Bone marrow (tissue), 2 donors: ENCODE results near the gene GPR89A.
"Not testable (repeated sequence)": the region's sequence is repeated elsewhere in the genome, so short reads cannot be mapped to it uniquely, and the experiment has no call there.

Experiments used
- DNase-seq, 2 donors: peaks; one replicate each; lab custom pipeline; 2025; lab: John Stamatoyannopoulos, UW

The GPR89A gene

DNA sequence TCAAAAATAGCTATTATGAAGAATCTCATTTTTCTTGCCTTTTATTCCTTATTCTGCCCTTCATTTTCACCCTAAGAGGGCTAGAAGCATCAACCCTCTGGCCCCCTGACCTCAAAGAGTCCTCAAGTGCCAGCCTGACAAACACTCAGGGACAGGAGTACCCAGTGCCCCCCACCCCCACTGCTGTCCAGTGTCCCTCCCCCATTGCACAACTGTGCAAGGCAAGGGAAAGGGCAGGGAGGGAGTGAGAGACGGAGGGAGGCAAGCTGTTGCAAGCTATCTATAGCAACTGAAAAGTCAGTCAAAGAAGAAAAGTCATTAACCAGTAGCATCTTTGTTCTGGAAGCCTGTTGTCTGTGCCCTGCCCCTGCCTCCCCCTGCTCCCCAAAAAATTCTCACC lies 78.3 kb downstream of the GPR89A start:
- not testable (repeated sequence) for DNase-seq

DNA sequence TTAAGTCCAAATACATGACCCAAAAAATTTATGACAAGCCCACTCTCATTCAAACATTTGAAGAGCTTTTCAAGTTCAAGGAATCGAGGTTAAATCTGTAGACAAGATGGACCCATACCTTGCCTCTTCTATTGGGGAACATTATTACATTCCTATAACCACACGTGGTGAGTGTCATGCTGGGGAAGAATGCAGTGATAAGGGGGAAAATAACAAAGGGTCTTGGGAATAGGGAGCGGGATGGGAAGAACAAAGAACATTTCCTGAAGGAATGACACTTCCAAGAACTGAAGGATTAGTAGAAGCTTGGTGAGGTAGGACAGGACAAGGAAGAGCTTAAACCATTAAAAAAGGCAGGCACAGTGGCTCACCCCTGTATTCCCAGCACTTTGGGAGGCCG lies 80.5 kb downstream of the GPR89A start:
- no peak for DNase-seq

DNA sequence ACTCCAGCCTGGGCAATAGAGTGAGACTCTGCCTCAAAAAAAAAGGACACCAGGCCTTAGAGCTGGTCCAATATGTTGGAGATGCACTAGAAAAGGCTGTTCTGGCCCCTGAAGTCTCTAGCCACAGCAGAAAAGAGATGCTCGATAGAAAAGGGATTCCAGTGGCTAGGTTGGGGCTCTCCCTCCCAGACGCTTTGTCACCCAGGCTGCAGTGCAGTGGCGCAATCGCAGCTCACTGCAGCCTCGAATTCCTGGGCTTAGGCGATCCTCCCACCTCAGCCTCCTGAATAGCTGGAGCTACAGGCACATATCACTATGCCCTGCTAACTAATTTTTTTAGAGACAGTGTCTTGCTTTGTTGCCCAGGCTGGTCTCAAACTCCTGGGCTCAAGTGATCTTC lies 81.1 kb downstream of the GPR89A start:
- no peak for DNase-seq

DNA sequence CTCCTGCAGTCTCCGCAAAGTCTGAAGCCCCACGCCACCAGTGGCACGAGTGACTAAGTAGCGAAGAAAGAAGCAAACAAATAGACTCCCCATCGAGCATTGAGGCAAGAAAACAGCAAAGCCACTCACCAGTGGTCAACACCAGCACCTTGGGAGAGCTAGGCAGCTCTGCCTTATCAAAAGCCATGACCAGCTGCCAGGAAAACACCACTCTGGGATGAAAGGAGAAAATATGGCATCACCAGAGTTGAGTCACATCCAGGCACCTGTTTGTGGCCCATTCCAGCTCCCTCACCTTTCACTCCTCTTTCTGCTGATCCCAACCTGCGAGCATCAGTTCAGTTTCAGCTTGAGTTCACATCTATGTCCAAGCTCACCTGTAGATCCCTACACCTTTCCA lies 82.1 kb downstream of the GPR89A start:
- DNase-seq: no peak

DNA sequence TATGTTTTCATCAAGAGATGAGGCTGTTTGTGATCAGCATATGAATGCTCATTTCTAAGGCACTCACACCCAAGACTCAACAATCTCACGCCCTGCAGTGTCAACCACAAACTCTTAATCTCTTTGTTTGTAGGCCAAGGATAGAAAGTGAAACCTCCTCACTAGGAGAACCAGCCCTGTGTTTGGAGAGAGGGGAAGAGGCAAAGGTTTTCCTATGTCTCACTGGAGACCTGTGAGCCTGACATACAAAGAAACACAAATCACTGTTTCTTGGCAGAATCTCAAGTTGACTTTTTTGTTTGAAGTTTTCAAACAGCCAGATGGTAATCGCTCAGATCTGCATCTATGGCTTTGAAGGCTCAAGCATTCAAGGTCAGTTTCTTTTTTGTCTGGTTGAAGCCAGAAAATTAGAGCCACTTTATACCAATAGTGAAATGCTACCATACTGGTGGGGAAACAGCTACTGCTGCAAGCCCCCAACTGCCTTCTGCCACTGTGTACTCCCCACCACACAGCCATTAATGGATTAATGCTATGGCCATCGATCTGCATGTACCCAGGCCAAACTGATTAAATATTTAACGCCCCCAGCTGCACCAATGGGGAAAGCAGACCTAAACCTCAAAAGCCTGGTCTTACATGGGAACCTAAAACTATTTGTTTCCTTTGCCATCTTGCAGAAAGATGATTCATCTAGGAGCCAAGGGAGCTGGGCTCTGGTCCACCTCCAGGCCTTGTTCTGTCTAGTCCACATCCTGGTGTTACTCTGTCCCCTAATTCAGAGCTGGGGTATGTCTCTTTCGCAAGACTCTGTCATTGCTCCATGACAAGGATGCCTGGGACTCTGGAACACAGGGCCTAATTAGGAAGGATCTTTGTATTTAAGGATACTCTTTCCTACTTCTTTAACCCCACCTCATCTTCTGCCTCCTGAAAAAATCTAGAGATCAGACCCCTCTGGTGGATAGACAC lies 83.1 kb downstream of the GPR89A start:
- DNase-seq: peak in 1 of 2 donors; percentile 58

DNA sequence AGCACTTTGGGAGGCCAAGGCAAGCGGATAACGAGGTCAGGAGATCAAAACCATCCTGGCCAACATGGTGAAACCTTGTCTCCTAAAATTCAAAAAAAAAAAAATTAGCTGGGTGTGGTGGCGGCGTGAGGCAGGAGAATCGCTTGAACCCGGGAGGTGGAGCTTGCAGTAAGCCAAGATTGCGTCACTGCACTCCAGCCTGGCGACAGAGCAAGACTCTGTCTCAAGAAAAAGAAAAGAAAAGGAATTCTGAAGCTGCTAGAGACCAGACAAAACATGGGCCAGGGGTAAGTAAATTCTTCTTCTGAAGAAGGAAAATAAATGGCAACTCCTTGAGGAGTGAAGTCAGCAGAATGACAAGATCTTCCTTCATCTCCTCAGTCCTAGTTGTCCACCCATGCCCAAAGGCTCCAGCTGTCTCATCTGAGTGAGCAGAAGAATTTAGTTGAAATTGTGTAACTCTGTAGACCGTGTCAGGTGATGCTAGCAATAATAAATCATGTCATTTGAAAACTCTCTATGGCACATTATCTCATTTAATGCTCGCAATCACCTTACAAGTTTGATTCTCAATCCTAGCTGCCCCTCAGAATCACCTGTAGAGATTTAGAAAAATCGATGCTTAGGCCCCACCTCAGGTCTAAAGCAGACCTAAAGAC lies 85.1 kb downstream of the GPR89A start:
- DNase-seq: no peak

DNA sequence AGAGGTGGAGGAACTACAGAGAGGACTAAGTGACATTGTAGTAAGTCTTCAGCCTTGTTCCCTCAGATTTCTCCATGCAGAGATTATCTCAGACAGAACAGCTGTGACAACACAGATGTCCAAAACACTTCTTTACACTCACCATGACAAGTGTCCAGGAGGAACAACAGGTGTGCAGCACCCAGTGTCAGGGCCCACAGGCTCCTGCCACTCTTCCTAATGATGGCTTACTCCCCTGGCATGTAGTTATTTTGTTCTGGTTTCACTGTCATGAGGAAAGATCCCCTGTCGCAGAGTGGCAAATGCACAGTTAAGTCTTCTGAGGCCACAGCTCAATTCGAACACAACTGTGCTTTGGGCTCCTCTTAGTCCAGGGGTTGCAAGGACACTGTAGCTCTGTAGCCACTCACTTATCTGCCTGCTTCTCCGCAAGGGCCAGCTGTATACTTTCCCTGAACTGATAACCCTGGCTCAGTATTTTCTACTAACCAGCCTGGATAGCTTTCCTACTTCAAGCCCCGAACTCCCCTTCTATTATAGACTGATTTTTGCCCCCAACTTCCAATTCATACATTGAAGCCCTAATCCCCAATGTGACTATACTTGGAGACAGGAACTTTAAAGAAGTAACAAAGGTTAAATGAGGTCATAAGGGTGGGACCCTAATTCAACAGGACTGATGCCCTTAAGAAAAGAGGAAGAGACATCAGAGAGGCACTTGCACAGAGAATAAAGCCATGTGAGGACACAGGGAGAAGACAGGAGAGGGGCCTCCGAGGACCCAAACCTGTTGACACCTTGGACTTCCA lies 88.2 kb downstream of the GPR89A start:
- peak in 1 of 2 donors; percentile 5 for DNase-seq

DNA sequence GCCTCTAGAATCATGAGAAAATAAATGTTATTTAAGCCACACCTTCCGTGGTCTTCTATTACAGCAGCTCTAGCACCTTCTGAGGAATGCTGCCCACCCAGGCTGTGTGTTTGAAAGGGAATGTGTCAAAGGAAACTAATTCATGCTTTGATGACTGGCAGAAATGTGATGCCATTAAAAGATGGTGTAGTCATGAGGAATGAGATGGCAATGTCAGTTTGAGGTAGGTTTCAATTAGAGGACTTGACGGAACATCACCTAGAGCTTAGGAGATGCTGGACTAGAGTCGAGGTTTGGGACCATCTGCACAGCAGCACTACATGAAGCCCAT lies 88.8 kb downstream of the GPR89A start:
- DNase-seq: no peak

DNA sequence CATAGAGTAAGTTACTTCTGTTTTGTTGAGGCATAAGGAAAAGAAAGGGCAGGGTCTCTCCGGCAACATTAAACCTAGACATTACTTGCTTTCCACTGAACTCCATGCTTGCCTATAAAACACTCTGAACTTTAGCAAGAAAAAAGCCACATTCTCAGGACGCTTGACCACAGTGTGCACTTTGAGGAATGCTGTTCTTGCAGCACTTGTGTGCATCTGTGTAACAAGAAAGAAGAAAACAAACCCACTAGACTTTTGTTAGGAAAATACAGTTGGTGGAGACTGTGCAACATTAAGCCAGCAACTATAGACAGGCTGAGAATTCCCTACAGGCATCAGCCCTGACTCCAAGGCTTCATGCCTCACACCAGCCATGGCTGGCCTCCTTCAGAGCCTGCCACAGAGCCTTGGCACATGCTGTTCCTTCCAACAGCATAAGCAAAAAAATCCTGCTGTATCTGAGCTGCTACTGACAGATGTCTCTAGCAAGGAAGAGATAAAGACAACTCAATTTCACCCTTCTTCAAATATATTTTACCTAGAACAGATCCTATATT lies 93.6 kb downstream of the GPR89A start:
- no peak for DNase-seq

DNA sequence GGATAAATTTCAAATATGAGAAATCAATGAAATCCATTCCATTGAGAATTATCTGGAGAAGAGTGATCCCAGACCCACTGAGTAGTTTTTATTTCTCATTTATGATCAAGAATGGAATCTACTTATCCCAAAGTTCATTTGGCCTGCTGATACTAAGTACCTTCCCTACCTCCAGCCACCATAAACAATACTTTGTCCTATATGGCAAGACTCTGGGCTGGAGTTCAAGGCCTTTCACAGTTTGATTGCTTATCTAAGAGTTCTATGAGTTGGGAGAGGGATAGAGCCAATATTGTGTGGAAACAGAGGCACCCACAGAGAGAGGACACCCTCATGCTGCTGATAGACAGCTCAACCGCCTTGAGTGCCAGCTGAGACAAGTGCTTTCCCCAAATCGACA lies 94.3 kb downstream of the GPR89A start:
- no peak for DNase-seq

DNA sequence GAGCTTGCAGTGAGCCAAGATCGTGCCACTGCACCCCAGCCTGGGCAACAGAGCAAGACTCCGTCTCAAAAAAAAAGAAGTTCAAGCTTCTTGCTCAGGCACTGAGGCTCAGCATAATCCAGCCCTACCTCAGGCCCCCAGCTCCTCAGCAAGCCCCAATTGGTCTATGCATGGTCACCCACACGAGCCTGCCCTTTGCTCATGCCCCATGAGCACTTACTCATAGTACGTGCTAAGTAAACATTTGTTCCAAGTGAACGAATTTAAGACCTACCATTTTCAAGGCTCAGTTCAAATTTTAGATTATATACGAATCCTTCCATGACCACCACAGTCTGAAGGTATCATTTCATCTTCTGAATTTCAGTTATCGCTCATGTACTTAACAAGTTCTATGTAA lies 95.0 kb downstream of the GPR89A start:
- no peak for DNase-seq

DNA sequence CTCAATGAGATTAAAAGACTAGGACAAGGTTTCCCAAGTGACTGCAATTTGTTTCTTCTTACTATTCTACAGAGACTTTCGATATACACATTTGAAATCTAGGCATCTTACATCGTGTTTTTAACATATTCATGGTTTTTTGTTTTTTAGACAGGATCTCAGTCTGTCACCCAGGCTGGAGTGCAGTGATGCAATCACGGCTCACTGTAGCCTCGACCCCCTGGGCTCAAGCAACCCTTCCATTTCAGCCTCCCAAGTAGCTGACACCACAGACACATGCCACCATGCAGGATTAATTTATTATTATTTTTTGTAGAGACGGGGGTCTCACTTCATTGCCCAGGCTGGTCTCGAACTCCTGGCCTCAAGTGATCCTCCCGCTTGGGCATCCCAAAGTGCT lies 97.8 kb downstream of the GPR89A start:
- DNase-seq: no peak

DNA sequence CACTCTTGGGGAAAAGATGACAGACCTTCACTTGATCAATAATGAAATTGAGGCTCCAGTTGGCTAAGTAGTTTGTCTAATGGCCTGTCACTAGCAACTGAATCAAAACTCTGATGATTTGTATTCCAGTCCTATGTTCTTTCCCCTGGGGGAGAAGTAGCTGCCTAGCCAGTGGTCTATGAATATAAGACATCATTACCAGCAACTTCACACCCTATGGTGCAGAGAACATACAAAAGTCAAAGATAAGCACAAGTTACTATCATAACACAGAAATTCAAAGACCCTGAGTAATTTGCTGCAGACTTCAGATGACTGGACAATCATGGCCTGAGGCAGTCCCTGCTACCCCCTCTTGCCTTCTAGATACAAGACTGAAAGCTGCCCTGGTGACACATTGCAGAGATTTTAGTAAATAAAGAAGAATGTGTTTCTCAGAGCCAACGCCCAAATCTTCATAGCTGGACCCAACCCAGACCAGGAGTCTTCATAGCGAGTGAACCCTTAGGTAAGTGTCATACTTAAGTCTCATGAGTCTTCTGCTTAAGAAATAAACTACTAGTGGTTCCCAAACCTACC lies 98.4 kb downstream of the GPR89A start:
- no peak for DNase-seq

DNA sequence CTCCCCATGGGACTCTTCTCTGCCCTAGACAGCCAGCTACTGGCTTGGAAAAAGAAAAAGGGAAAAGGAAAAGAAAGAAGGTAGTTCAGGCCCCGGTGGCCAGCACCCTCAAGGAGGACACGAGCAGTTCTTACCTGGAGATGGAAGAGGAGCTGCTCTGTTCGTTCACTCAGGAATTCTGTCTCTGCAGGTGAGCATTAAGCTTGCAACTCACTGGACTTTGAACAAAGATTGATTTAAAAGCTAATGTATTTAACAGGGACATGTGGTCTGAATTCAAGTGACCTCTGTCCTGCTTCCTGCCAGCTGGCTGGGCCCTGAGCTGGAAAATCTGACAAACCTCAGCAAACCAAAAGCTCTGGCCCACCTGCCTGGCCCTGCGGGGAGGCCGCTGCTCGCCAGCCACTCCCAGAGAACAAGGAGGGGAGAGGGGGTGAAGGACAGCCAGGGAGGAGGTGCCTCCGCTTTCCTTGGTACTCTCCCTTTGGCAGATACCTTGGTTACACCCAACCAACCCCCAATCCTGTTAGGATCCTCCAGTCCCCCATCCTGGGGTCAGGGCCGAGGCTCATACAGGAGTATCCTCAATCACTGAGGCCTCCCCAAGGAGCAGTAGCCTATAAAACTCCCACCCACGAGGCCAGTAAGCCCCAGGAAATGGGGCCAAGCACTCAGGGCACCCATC lies 99.5 kb downstream of the GPR89A start, which contains the start of gene PDZK1:
TSS of gene PDZK1 (minus strand) at position 186 of the 685 bp plus-strand sequence. CDS start 19,347 bp downstream, outside the sequence.
- no peak for DNase-seq

DNA sequence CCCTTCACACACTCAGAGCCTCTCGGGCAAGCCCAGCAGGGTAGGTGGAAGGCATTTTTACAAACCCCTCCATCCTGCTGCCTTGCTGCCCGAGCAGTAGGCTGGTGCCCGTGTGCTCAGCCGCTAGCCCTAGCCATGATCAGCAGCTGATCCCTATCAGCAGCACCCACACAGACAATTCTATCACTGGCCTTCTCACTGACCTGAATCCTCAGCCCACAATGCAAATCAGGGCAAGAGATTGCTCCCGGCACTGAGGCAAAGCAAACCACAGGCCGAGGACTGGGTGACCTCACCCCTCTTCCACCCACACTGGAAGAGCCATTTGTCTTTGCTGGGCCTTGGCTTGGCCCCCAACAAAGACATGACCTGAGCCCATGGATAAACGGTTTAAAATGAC lies 100.3 kb downstream of the GPR89A start:
- DNase-seq: no peak

DNA sequence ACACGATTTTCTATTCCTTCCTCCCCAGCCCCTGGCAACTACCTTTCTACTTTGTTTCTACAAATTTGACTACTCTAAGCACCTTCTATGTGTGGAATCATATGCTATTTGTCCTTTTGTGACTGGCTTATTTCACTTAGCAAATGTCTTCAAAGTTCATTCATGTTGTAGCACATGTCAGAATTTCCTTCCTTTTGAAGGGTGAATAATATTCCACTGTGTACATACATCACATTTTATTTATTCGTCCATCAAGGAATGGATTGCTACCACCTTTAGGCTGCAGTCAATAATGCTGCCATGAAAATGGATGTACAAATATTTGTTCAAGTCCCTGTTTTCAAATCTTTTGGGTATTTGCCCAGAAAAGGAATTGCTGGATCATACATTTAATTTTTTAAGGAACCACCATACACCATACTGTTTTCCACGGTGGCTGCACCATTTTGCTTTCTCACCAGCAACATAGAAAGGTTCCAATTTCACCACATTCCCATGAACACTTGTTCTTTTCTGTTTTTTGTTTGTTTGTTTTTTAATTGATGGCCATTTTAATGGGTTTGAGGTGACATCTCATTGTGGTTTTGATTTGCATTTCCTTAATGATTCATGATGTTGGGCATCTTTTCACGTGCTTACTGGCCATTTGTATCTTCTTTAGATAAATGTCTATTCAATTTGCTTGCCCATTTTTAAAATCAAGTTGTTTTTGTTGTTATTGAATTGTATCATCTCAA lies 102.7 kb downstream of the GPR89A start:
- no peak for DNase-seq

DNA sequence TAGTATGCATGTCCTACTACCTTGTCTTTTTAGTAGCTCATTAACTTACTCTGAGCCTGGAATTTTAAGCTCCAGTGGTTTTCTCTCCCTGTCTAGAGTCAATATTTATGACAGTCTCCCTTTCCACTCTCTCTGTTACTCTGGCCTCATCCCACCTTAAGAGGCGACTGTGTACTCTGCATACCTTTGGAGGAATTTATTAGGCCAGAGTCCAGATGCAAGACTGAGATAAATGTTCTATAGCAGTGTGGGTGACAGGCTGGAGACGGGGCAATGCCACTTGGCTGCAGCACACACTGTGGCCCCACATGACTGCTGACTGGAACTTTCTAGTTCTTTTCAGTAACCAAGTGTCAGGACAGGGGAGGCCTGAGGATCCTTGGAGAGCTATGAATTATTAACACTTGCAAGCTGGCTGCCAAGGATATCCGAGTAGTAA lies 103.4 kb downstream of the GPR89A start:
- DNase-seq: no peak

DNA sequence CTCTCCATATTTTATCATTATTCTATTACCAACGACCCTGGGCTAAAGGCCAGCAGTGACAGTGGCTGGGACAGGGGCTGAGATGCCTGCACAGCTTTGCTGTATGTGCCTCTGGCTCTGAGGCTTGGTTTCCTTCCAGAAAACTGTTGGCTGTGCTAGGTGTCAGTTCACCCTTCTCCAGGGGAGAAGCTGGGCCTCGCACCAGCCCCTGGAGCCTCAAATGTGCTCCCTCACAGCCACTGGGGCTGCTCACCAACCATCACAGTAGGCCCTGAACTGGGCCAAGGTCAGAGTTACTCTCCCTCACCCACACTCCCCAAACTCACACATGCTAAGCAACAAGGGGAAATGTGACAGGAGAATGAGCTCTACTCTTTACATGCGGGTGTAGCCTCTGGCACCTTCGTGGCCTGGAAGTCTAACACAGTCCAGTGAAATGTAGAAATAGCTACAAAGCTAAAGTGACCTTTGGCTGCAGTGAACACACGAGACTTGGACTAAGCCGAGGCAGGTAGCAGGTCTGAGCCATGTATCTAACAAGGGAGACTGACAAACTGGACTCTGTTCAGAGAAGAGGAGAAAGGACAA lies 106.8 kb downstream of the GPR89A start:
- no peak for DNase-seq

DNA sequence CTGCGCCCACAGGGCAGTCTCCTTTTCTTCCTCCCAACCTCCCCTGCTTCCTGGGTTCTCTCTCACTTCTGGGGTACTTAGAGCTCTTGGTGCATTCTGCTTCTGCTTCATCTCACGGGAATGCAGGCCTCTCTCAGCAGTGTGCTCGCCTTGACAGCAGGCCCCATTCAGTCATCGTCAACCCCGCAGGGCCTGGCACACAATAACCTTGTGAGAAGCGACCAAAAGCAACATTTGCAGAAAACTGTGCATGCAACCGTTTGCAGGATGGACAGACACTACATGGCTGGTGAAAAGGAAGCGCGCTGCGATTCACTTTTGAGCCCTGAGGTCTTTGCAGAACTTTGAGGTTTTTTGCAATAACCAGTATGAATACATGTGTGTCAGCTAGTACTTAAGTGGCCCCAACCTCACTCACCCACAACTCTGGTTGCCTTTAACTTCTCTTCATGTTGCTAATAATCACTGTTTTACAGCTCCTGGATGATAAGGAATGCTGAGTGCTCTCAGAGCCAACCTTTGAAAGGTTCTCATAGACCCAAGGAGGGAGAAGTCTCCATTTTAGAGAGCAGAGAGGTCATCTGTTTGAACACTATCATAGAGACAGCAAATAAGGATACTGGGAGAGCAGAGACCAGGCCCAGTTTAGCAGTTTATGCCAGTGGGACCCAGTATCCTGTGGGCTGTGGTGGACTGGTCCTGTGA lies 109.0 kb downstream of the GPR89A start:
- DNase-seq: no peak
